ENCODE results near the gene DLGAP3. TPM values are rescaled to one million over a fixed set of nuclear protein-coding genes. Genes with fewer than 3 reads are reported as not detected.
A peak's percentile ranks its signal among the peaks of the same experiment; 100 is the strongest.

Gene DLGAP3
- total and polyA plus RNA-seq, 11 donors = 0.07 to 0.51 (median 0.10) TPM; not detected in 8

DNA sequence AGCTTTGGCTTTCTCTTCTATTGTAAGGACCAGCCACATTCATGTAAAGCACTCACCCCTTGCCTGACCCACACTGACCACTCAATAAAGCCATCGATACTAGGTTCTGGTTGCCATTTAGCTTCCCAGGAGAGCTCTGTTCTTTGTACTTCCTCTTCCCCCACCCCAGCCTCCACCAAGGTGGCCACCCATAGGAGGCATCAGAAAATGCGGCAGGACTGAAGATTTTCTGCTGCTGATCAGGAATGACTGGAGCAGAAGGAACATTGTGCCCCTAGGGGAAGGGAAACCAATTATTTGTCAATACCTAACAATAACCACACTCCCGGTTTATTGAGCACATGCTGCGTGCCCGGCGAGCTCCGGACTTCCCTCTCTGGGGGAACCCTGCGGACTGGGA lies 64.7 kb downstream of the DLGAP3 start:
- H3K36me3 ChIP-seq = no peaks in the 10 kb centered on the region
- ATAC-seq (no peak), DNase-seq (no peak)
- H3K4me1 ChIP-seq = peaks cover 0 to 29% (median 11%) of the 10 kb centered on the region in 12 donors
- intact Hi-C loops (cut with DNase I) = loop anchor here in 6 of 10 donors (5.0 to 10.0 kb wide), 4 partner anchors 77 to 120 kb away; partner anchors contain the start of gene TMEM35B (in 2 of the 6)
- H3K27me3 ChIP-seq = no peaks in the 10 kb centered on the region
- TF ChIP-seq, protein P1, sequence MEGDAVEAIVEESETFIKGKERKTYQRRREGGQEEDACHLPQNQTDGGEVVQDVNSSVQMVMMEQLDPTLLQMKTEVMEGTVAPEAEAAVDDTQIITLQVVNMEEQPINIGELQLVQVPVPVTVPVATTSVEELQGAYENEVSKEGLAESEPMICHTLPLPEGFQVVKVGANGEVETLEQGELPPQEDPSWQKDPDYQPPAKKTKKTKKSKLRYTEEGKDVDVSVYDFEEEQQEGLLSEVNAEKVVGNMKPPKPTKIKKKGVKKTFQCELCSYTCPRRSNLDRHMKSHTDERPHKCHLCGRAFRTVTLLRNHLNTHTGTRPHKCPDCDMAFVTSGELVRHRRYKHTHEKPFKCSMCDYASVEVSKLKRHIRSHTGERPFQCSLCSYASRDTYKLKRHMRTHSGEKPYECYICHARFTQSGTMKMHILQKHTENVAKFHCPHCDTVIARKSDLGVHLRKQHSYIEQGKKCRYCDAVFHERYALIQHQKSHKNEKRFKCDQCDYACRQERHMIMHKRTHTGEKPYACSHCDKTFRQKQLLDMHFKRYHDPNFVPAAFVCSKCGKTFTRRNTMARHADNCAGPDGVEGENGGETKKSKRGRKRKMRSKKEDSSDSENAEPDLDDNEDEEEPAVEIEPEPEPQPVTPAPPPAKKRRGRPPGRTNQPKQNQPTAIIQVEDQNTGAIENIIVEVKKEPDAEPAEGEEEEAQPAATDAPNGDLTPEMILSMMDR (IDR thresholded peaks at IDR 0.05) = no peak
- no peak for TF ChIP-seq POLR2A (IDR thresholded peaks at IDR 0.05)
- no peak overlapping the region for H3K27ac ChIP-seq
- no peak overlapping the region for H3K4me3 ChIP-seq
- WGBS, 4 donors = 89 to 93% (median 91%) methylated on average over 8 of the region's 8 CpGs
- H3K9me3 ChIP-seq = no peaks in the 10 kb centered on the region

DNA sequence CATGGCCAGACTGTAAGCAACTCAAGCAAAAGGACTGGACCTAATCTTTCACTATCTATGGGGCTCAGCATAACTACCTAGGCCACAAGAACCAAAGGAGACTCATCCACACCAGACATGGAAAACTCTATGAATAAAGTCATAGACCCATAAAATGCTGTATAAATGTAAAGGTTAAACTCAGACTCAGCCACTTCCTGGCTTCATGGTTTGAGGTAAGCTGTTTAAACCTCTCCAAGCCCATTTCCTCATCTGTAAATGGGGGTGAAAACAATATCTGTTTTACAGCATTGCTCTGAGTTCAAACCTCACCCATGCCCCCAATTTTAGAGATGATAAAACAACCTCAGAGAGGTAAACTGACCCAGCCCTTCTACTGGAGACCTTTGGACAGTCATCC lies 65.9 kb downstream of the DLGAP3 start:
- H3K4me3 ChIP-seq = no peak overlapping the region
- H3K27me3 ChIP-seq = no peaks in the 10 kb centered on the region
- no peaks in the 10 kb centered on the region for H3K36me3 ChIP-seq
- no peaks in the 10 kb centered on the region for H3K9me3 ChIP-seq
- DNase-seq (no peak), ATAC-seq (no peak)
- intact Hi-C loops (cut with DNase I) = loop anchor here in 2 of 10 donors (10.0 kb wide), 1 partner anchor 121 kb away; the partner anchor contains the start of gene TMEM35B (in 2 of the 2)
- no peak for TF ChIP-seq POLR2A (IDR thresholded peaks at IDR 0.05)
- TF ChIP-seq, protein P1 (IDR thresholded peaks at IDR 0.05) = no peak
- no peak overlapping the region for H3K27ac ChIP-seq
- H3K4me1 ChIP-seq = peaks cover 0 to 35% (median 16%) of the 10 kb centered on the region in 12 donors

- Histone ChIP-seq H3K4me1 (peaks cover 4 to 33% (median 20%) of the 10 kb centered on the region in 12 donors), H3K27ac (peak within 1 kb of the TSS; percentile 84 to 97 (median 90)), H3K9me3 (no peaks in the 10 kb centered on the region), H3K4me3 (peak within 1 kb of the TSS; percentile 77 to 98 (median 93)), H3K36me3 (peaks cover 0 to 18% (median 15%) of the 10 kb centered on the region in 9 donors), H3K27me3 (no peaks in the 10 kb centered on the region)
- DNase-seq (peak; percentile 95 to 97 (median 96)), ATAC-seq (peak; percentile 91 to 99 (median 98))
- peak in 1 of 2 donors; percentile 91 for TF ChIP-seq POLR2A (IDR thresholded peaks at IDR 0.05)
- TF ChIP-seq, protein P1 (IDR thresholded peaks at IDR 0.05) = peak; percentile 77 to 95 (median 88)
- intact Hi-C loops (cut with DNase I) = loop anchor here in 2 of 10 donors (10.0 kb wide), 1 partner anchor 125 kb away; the partner anchor contains the start of gene TMEM35B (in 2 of the 2)
- 1 to 2% (median 2%) methylated on average over 20 to 47 of the region's 47 CpGs for WGBS, 4 donors
Observed at GRCh38 chr1:34859446-34860200, 69.8 kb downstream of the DLGAP3 start, which contains the start of gene SMIM12. SMIM12 (minus strand) TSS chr1:34859749; CDS start chr1:34855977, 3,772 bp downstream.

GRCh38 chr1:34858901-34859445 lies 70.5 kb downstream of the DLGAP3 start:
- H3K4me3 ChIP-seq = peak overlapping the region; percentile 77 to 98 (median 93)
- intact Hi-C loops (cut with DNase I) = no loop called here
- peak overlapping the region; percentile 84 to 97 (median 90) for H3K27ac ChIP-seq
- H3K9me3 ChIP-seq = no peaks in the 10 kb centered on the region
- no peaks in the 10 kb centered on the region for H3K27me3 ChIP-seq
- peaks cover 0 to 24% (median 22%) of the 10 kb centered on the region in 9 donors for H3K36me3 ChIP-seq
- 0 to 1% (median 0%) methylated on average over 6 to 15 of the region's 15 CpGs for whole genome bisulfite sequencing, 4 donors
- peak in 2 of 5 donors; percentile 43 to 64 for DNase-seq
- peaks cover 4 to 33% (median 20%) of the 10 kb centered on the region in 12 donors for H3K4me1 ChIP-seq
- TF ChIP-seq POLR2A (IDR thresholded peaks at IDR 0.05) = no peak
- TF ChIP-seq, protein P1 (IDR thresholded peaks at IDR 0.05) = no peak
- ATAC-seq = peak in 3 of 4 donors; percentile 29 to 68 (median 53)

All from heart left ventricle (tissue), 16 donors.